ENCODE data around the gene PITRM1. TPM values are rescaled to one million over a fixed set of nuclear protein-coding genes. Genes with fewer than 3 reads are reported as not detected.

Gene PITRM1
- polyA plus RNA-seq, 1 donor: 57.9 TPM

GRCh38 chr10:3102720-3103427 is 69.7 kb downstream of the PITRM1 start:
- H3K36me3 ChIP-seq (ENCODE audit: control insufficient read depth, insufficient read depth, low read length): peaks cover 14% of the 10 kb centered on the region
- no peak for DNase-seq
- peaks cover 3% of the 10 kb centered on the region for H3K9me3 ChIP-seq (ENCODE audit: control insufficient read depth, low read depth, low read length)
- no peaks in the 10 kb centered on the region for H3K27me3 ChIP-seq (ENCODE audit: control insufficient read depth, insufficient read depth, low read length)
- H3K27ac ChIP-seq (ENCODE audit: low read length): no peak overlapping the region
- no peak overlapping the region for H3K4me3 ChIP-seq (ENCODE audit: low read length)
- H3K4me1 ChIP-seq (ENCODE audit: control insufficient read depth, insufficient read depth, low read length): no peaks in the 10 kb centered on the region
- WGBS (ENCODE audit: insufficient coverage, low lambda C conversion rate): 77% methylated on average over 2 of the region's 19 CpGs

- no peak overlapping the region for H3K27ac ChIP-seq (ENCODE audit: low read length)
- peaks cover 6% of the 10 kb centered on the region for H3K4me1 ChIP-seq (ENCODE audit: control insufficient read depth, insufficient read depth, low read length)
- H3K4me3 ChIP-seq (ENCODE audit: low read length): no peak overlapping the region
- DNase-seq: no peak
- peaks cover 3% of the 10 kb centered on the region for H3K9me3 ChIP-seq (ENCODE audit: control insufficient read depth, low read depth, low read length)
- no peaks in the 10 kb centered on the region for H3K27me3 ChIP-seq (ENCODE audit: control insufficient read depth, insufficient read depth, low read length)
- H3K36me3 ChIP-seq (ENCODE audit: control insufficient read depth, insufficient read depth, low read length): peaks cover 14% of the 10 kb centered on the region
- WGBS (ENCODE audit: insufficient coverage, low lambda C conversion rate): no CpG with 5 or more reads among the region's 31 CpGs
These were observed 71.5 kb downstream of the PITRM1 start for GRCh38 chr10:3100856-3101640.

- 100% methylated on average over 1 of the region's 19 CpGs for WGBS (ENCODE audit: insufficient coverage, low lambda C conversion rate)
- no peak overlapping the region for H3K27ac ChIP-seq (ENCODE audit: low read length)
- peaks cover 11% of the 10 kb centered on the region for H3K36me3 ChIP-seq (ENCODE audit: control insufficient read depth, insufficient read depth, low read length)
- H3K4me3 ChIP-seq (ENCODE audit: low read length): no peak overlapping the region
- peaks cover 3% of the 10 kb centered on the region for H3K9me3 ChIP-seq (ENCODE audit: control insufficient read depth, low read depth, low read length)
- peaks cover 9% of the 10 kb centered on the region for H3K4me1 ChIP-seq (ENCODE audit: control insufficient read depth, insufficient read depth, low read length)
- H3K27me3 ChIP-seq (ENCODE audit: control insufficient read depth, insufficient read depth, low read length): no peaks in the 10 kb centered on the region
- no peak for DNase-seq
These were observed 72.3 kb downstream of the PITRM1 start for GRCh38 chr10:3100093-3100792.

GRCh38 chr10:3099291-3100092 is 73.1 kb downstream of the PITRM1 start:
- Histone ChIP-seq H3K27me3 (ENCODE audit: control insufficient read depth, insufficient read depth, low read length) (no peaks in the 10 kb centered on the region), H3K27ac (ENCODE audit: low read length) (no peak overlapping the region), H3K4me1 (ENCODE audit: control insufficient read depth, insufficient read depth, low read length) (peaks cover 17% of the 10 kb centered on the region), H3K36me3 (ENCODE audit: control insufficient read depth, insufficient read depth, low read length) (peaks cover 8% of the 10 kb centered on the region), H3K9me3 (ENCODE audit: control insufficient read depth, low read depth, low read length) (peaks cover 3% of the 10 kb centered on the region), H3K4me3 (ENCODE audit: low read length) (no peak overlapping the region)
- 76% methylated on average over 5 of the region's 22 CpGs for WGBS (ENCODE audit: insufficient coverage, low lambda C conversion rate)
- no peak for DNase-seq

GRCh38 chr10:3098689-3099088 is 73.9 kb downstream of the PITRM1 start:
- H3K9me3 ChIP-seq (ENCODE audit: control insufficient read depth, low read depth, low read length): peaks cover 3% of the 10 kb centered on the region
- no peak for DNase-seq

GRCh38 chr10:3097160-3097559 is 75.4 kb downstream of the PITRM1 start:
- no peak overlapping the region for H3K27ac ChIP-seq (ENCODE audit: low read length)
- H3K36me3 ChIP-seq (ENCODE audit: control insufficient read depth, insufficient read depth, low read length): peaks cover 8% of the 10 kb centered on the region
- no peaks in the 10 kb centered on the region for H3K27me3 ChIP-seq (ENCODE audit: control insufficient read depth, insufficient read depth, low read length)
- no CpG with 5 or more reads among the region's 9 CpGs for WGBS (ENCODE audit: insufficient coverage, low lambda C conversion rate)
- peaks cover 3% of the 10 kb centered on the region for H3K9me3 ChIP-seq (ENCODE audit: control insufficient read depth, low read depth, low read length)
- H3K4me1 ChIP-seq (ENCODE audit: control insufficient read depth, insufficient read depth, low read length): peaks cover 21% of the 10 kb centered on the region
- no peak overlapping the region for H3K4me3 ChIP-seq (ENCODE audit: low read length)
- no peak for DNase-seq

More at GRCh38 chr10:3098689-3099088, 73.9 kb downstream of the PITRM1 start:
- Histone ChIP-seq H3K36me3 (ENCODE audit: control insufficient read depth, insufficient read depth, low read length) (peaks cover 8% of the 10 kb centered on the region), H3K4me3 (ENCODE audit: low read length) (no peak overlapping the region), H3K27ac (ENCODE audit: low read length) (no peak overlapping the region), H3K4me1 (ENCODE audit: control insufficient read depth, insufficient read depth, low read length) (peaks cover 21% of the 10 kb centered on the region), H3K27me3 (ENCODE audit: control insufficient read depth, insufficient read depth, low read length) (no peaks in the 10 kb centered on the region)
- 70% methylated on average over 2 of the region's 11 CpGs for WGBS (ENCODE audit: insufficient coverage, low lambda C conversion rate)

- Histone ChIP-seq H3K4me1 (ENCODE audit: control insufficient read depth, insufficient read depth, low read length) (peaks cover 21% of the 10 kb centered on the region), H3K4me3 (ENCODE audit: low read length) (no peak overlapping the region)
- 80% methylated on average over 1 of the region's 16 CpGs for WGBS (ENCODE audit: insufficient coverage, low lambda C conversion rate)
These were observed 76.4 kb downstream of the PITRM1 start for GRCh38 chr10:3096149-3096548.

GRCh38 chr10:3095373-3096139 is 77.0 kb downstream of the PITRM1 start:
- Histone ChIP-seq H3K4me1 (ENCODE audit: control insufficient read depth, insufficient read depth, low read length) (peaks cover 21% of the 10 kb centered on the region), H3K36me3 (ENCODE audit: control insufficient read depth, insufficient read depth, low read length) (peaks cover 3% of the 10 kb centered on the region), H3K27ac (ENCODE audit: low read length) (peak overlapping the region; percentile 10), H3K4me3 (ENCODE audit: low read length) (no peak overlapping the region), H3K27me3 (ENCODE audit: control insufficient read depth, insufficient read depth, low read length) (no peaks in the 10 kb centered on the region), H3K9me3 (ENCODE audit: control insufficient read depth, low read depth, low read length) (no peaks in the 10 kb centered on the region)
- DNase-seq: peak; percentile 65 to 83
- 24% methylated on average over 7 of the region's 17 CpGs for WGBS (ENCODE audit: insufficient coverage, low lambda C conversion rate)

More at GRCh38 chr10:3096149-3096548, 76.4 kb downstream of the PITRM1 start:
- Histone ChIP-seq H3K27me3 (ENCODE audit: control insufficient read depth, insufficient read depth, low read length) (no peaks in the 10 kb centered on the region), H3K36me3 (ENCODE audit: control insufficient read depth, insufficient read depth, low read length) (peaks cover 6% of the 10 kb centered on the region), H3K9me3 (ENCODE audit: control insufficient read depth, low read depth, low read length) (peaks cover under 1% of the 10 kb centered on the region), H3K27ac (ENCODE audit: low read length) (no peak overlapping the region)
- no peak for DNase-seq

GRCh38 chr10:3094609-3095036 is 78.0 kb downstream of the PITRM1 start:
- Histone ChIP-seq H3K4me3 (ENCODE audit: low read length) (no peak overlapping the region), H3K27ac (ENCODE audit: low read length) (peak overlapping the region; percentile 10), H3K9me3 (ENCODE audit: control insufficient read depth, low read depth, low read length) (no peaks in the 10 kb centered on the region), H3K36me3 (ENCODE audit: control insufficient read depth, insufficient read depth, low read length) (no peaks in the 10 kb centered on the region), H3K4me1 (ENCODE audit: control insufficient read depth, insufficient read depth, low read length) (peaks cover 21% of the 10 kb centered on the region), H3K27me3 (ENCODE audit: control insufficient read depth, insufficient read depth, low read length) (no peaks in the 10 kb centered on the region)
- WGBS (ENCODE audit: insufficient coverage, low lambda C conversion rate): no CpG with 5 or more reads among the region's 5 CpGs
- peak in 1 of 2 donors; percentile 10 for DNase-seq

Data from large intestine (tissue), 3 donors.